Gastrocnemius medialis (tissue), 4 donors: ENCODE measurements around the gene CLGN. TPM values are rescaled to one million over a fixed set of nuclear protein-coding genes. Genes with fewer than 3 reads are reported as not detected.

Experiments
- total RNA-seq, 4 donors: library from RNA; depleted of rRNA; stranded (reverse); fragments of >200 nt; gene quantifications; one replicate each; pipeline versions ENCODE4 v1.1.0 to v1.2.3, GENCODE V29; 2016

Gene CLGN
- total RNA-seq, 4 donors from 2014 or later = 0.10 to 0.29 (median 0.20) TPM; not detected in 1

Other genes with a start within 250 kb of the CLGN start
- gene SCOC, start 54.0 kb downstream of the CLGN start, total RNA-seq = 10 to 100 TPM; 21.5 to 36.6 (median 30.6) TPM
- not detected for gene MGAT4D, start 70.6 kb upstream of the CLGN start, total RNA-seq
- 10 to 100 TPM in 3 of 4 donors, 1 to 10 TPM in 1; 3.2 to 13.7 (median 10.9) TPM for gene ELMOD2, start 96.5 kb upstream of the CLGN start, total RNA-seq
- not detected for gene UCP1, start 141.3 kb upstream of the CLGN start, total RNA-seq